H1 (cell line): ENCODE measurements around the gene ZNF446. TPM values are rescaled to one million over a fixed set of nuclear protein-coding genes. Genes with fewer than 3 reads are reported as not detected.

Source experiments
- CTCF ChIA-PET: fragments of 300-600 bp; sonication (Branson Sonifier 250); formaldehyde crosslinking; loops from one replicate; lab custom pipeline; 2021; ENCODE audit not compliant: partially characterized antibody; lab: Charles Lee
- POLR2A ChIA-PET: fragments of 300-600 bp; sonication (Branson Sonifier 250); formaldehyde crosslinking; loops from one replicate; lab custom pipeline; 2021; ENCODE audit warnings: inconsistent platforms; ENCODE audit not compliant: partially characterized antibody; lab: Charles Lee
- DNase-seq, 2 experiments: peaks; one replicate each; pipeline versions ENCODE4 v3.0.0 to v3.0.0-alpha.2; 2010 to 2022; ENCODE audit warnings: low spot score in 2 of 2, low read depth in 1 of 2, mixed read lengths in 1 of 2
- FAIRE-seq: peaks from 2 replicates; lab custom pipeline; 2011; peaks lifted over from hg19 to GRCh38; lab: Jason Lieb, UNC
- H2AFZ ChIP-seq: 2 replicates; pipeline ENCODE4 v1.8.1; 2012; ENCODE audit warnings: low read length, inconsistent platforms
- H2AK5ac ChIP-seq: 2 replicates; pipeline ENCODE4 v1.6.1; 2013; ENCODE audit warnings: low read depth, low read length
- H2BK120ac ChIP-seq: replicated peaks from 2 replicates; pipeline ENCODE3; 2013; ENCODE audit warnings: low read depth, low read length, inconsistent platforms
- H2BK12ac ChIP-seq: 2 replicates; pipeline ENCODE4 v1.6.1; 2013; ENCODE audit warnings: low read depth, low read length
- H2BK15ac ChIP-seq: 2 replicates; pipeline ENCODE4 v1.6.1; 2013; ENCODE audit warnings: low read length
- H2BK20ac ChIP-seq: 2 replicates; pipeline ENCODE4 v1.6.1; 2013; ENCODE audit warnings: low read length
- H2BK5ac ChIP-seq: 2 replicates; pipeline ENCODE4 v1.6.1; 2013; ENCODE audit warnings: low read depth, low read length
- H3K14ac ChIP-seq: 2 replicates; pipeline ENCODE4 v1.6.1; 2013; ENCODE audit warnings: inconsistent platforms; ENCODE audit not compliant: insufficient read length
- H3K18ac ChIP-seq: 2 replicates; pipeline ENCODE4 v1.6.1; 2013; ENCODE audit warnings: low read length; ENCODE audit errors: extremely low read depth
- H3K23ac ChIP-seq: 2 replicates; pipeline ENCODE4 v1.6.1; 2013; ENCODE audit warnings: inconsistent platforms; ENCODE audit not compliant: insufficient read length
- H3K23me2 ChIP-seq: 2 replicates; pipeline ENCODE4 v1.6.1; 2013; ENCODE audit warnings: low read depth, low read length
- H3K27ac ChIP-seq: 2 replicates; pipeline ENCODE4 v1.6.1; 2011; ENCODE audit warnings: low read depth, low read length, inconsistent platforms
- H3K27me3 ChIP-seq, 4 experiments: replicated peaks in 1 of 4; 1 replicate in 1 of 4; 2 replicates in 3 of 4; pipeline versions ENCODE4 v1.6.1 to v1.8.1; 2011 to 2013; ENCODE audit warnings: low read length in 3 of 4, mild to moderate bottlenecking in 3 of 4, inconsistent platforms in 2 of 4, mixed read lengths in 2 of 4, moderate library complexity in 1 of 4; ENCODE audit not compliant: control insufficient read depth in 3 of 4, insufficient read depth in 3 of 4; ENCODE audit errors: extremely low read depth in 1 of 4
- H3K36me3 ChIP-seq, 4 experiments: 2 replicates each; pipeline versions ENCODE4 v1.6.1 to v1.8.1; 2011 to 2013; ENCODE audit warnings: mild to moderate bottlenecking in 4 of 4, low read length in 3 of 4, moderate library complexity in 2 of 4, control low read depth in 1 of 4, inconsistent platforms in 1 of 4; ENCODE audit not compliant: insufficient read depth in 4 of 4, control insufficient read depth in 2 of 4
- H3K4ac ChIP-seq: replicated peaks from 2 replicates; pipeline ENCODE3; 2013; ENCODE audit warnings: low read length, low read depth, mixed read lengths, inconsistent platforms; ENCODE audit not compliant: insufficient read length
- H3K4me1 ChIP-seq, 4 experiments: replicated peaks in 1 of 4; 1 replicate in 1 of 4; 2 replicates in 3 of 4; pipeline versions ENCODE4 v1.6.1 to v1.8.1; 2011 to 2013; ENCODE audit warnings: low read length in 3 of 4, inconsistent platforms in 2 of 4, mixed read lengths in 1 of 4; ENCODE audit not compliant: insufficient read depth in 4 of 4, control insufficient read depth in 3 of 4
- H3K4me2 ChIP-seq, 2 experiments: 2 replicates each; pipeline versions ENCODE4 v1.6.1 to v1.8.1; 2011 to 2013; ENCODE audit warnings: low read depth in 2 of 2, low read length in 2 of 2, control low read depth in 1 of 2, inconsistent platforms in 1 of 2, mild to moderate bottlenecking in 1 of 2; ENCODE audit not compliant: insufficient read depth in 1 of 2
- H3K4me3 ChIP-seq, 4 experiments: fragments of 200-600, 300-600 bp in 1 of 4; sonication (generic), shearing (Covaris generic), sonication (Bioruptor Twin) in 1 of 4; 2 replicates each; pipeline versions ENCODE4 v1.5.1 to v1.8.1; 2011 to 2016; ENCODE audit warnings: low read length in 4 of 4, low read depth in 3 of 4, control low read depth in 2 of 4, inconsistent platforms in 2 of 4, mild to moderate bottlenecking in 2 of 4, mixed read lengths in 1 of 4, moderate library complexity in 1 of 4; ENCODE audit not compliant: insufficient read depth in 2 of 4; ENCODE audit errors: extremely low read depth in 1 of 4
- H3K56ac ChIP-seq: replicated peaks from 2 replicates; pipeline ENCODE3; 2013; ENCODE audit warnings: low read depth, mild to moderate bottlenecking, mixed read lengths, low read length, inconsistent platforms; ENCODE audit not compliant: insufficient read length
- H3K79me1 ChIP-seq: 2 replicates; pipeline ENCODE4 v1.6.1; 2013; ENCODE audit warnings: low read depth, low read length, control low read depth
- H3K79me2 ChIP-seq, 2 experiments: 2 replicates each; pipeline versions ENCODE4 v1.6.1 to v1.8.1; 2012 to 2013; ENCODE audit warnings: low read length in 2 of 2, mild to moderate bottlenecking in 2 of 2, inconsistent platforms in 1 of 2; ENCODE audit not compliant: insufficient read depth in 2 of 2, control insufficient read depth in 1 of 2
- H3K9ac ChIP-seq, 4 experiments: replicated peaks in 1 of 4; 1 replicate in 1 of 4; 2 replicates in 3 of 4; pipeline versions ENCODE4 v1.6.1 to v1.8.1; 2011 to 2013; ENCODE audit warnings: low read depth in 3 of 4, low read length in 3 of 4, control low read depth in 2 of 4, mild to moderate bottlenecking in 2 of 4, moderate library complexity in 2 of 4, inconsistent platforms in 1 of 4; ENCODE audit errors: extremely low read depth in 1 of 4
- H3K9me3 ChIP-seq, 2 experiments: 2 replicates each; pipeline versions ENCODE4 v1.6.1 to v1.8.1; 2012 to 2013; ENCODE audit warnings: mild to moderate bottlenecking in 2 of 2, moderate library complexity in 2 of 2, control low read depth in 1 of 2, inconsistent platforms in 1 of 2, low read depth in 1 of 2, low read length in 1 of 2, mixed read lengths in 1 of 2; ENCODE audit not compliant: insufficient read depth in 2 of 2
- H4K20me1 ChIP-seq, 2 experiments: replicated peaks in 1 of 2; 2 replicates each; pipeline versions ENCODE3 to v1.8.1; 2011 to 2013; ENCODE audit warnings: inconsistent platforms in 2 of 2, low read length in 2 of 2, mild to moderate bottlenecking in 1 of 2; ENCODE audit not compliant: insufficient read depth in 2 of 2, control insufficient read depth in 1 of 2
- H4K5ac ChIP-seq: 2 replicates; pipeline ENCODE4 v1.6.1; 2013; ENCODE audit warnings: low read length, low read depth, mixed read lengths, inconsistent platforms; ENCODE audit not compliant: insufficient read length
- H4K8ac ChIP-seq: 2 replicates; pipeline ENCODE4 v1.8.0; 2013; ENCODE audit warnings: mild to moderate bottlenecking, moderate library complexity, low read length, inconsistent platforms; ENCODE audit not compliant: insufficient read depth; ENCODE audit errors: extremely low read depth
- H4K91ac ChIP-seq: replicated peaks from 2 replicates; pipeline ENCODE3; 2013; ENCODE audit warnings: low read length, mixed read lengths, inconsistent platforms; ENCODE audit not compliant: insufficient read length
- CBX8 ChIP-seq: fragments of 300-800, 300-1000 bp; sonication (generic); IDR thresholded peaks from 2 replicates; pipeline ENCODE4 v1.7.1; 2016; ENCODE audit warnings: low read depth, low read length, borderline replicate concordance
- CHD1 ChIP-seq: IDR thresholded peaks from 2 replicates; pipeline ENCODE4 v1.6.1; 2012; ENCODE audit warnings: low read depth, low read length, improper control_type of control experiment
- EGR1 ChIP-seq: IDR thresholded peaks from 2 replicates; pipeline ENCODE4 v1.6.1; 2011; ENCODE audit warnings: low read depth, low read length, borderline replicate concordance
- HDAC6 ChIP-seq: IDR thresholded peaks from one replicate; pipeline ENCODE4 v1.7.1; 2012; ENCODE audit warnings: low read depth, mild to moderate bottlenecking, inconsistent platforms, low read length, moderate library complexity
- KDM5A ChIP-seq: fragments of 200-600 bp; IDR thresholded peaks from 2 replicates; pipeline ENCODE4 v1.7.1; 2012; ENCODE audit warnings: mild to moderate bottlenecking, low read length, inconsistent platforms, mixed read lengths
- NRF1 ChIP-seq: IDR thresholded peaks from 2 replicates; pipeline ENCODE4 v1.6.1; 2011; ENCODE audit warnings: mild to moderate bottlenecking, low read depth, low read length, improper control_type of control experiment
- POU5F1 ChIP-seq: IDR thresholded peaks from 2 replicates; pipeline ENCODE4 v1.6.1; 2011; ENCODE audit warnings: low read depth, mild to moderate bottlenecking, low read length, moderate library complexity
- RFX5 ChIP-seq: IDR thresholded peaks from 2 replicates; pipeline ENCODE4 v1.6.1; 2011; ENCODE audit warnings: low read depth, low read length, improper control_type of control experiment, borderline replicate concordance
- YY1 ChIP-seq: IDR thresholded peaks from 2 replicates; pipeline ENCODE4 v1.6.1; 2011; ENCODE audit warnings: low read depth, mild to moderate bottlenecking, low read length
- WGBS, 2 experiments: shearing (Covaris generic) in 1 of 2; methylation state at CpG; one replicate each; pipeline versions ENCODE4 v1.1.6 to v1.1.7; 2013 to 2015; ENCODE audit warnings: low lambda C conversion rate in 2 of 2, mixed read lengths in 2 of 2, inconsistent platforms in 1 of 2, low coverage in 1 of 2, missing lambda C conversion rate in 1 of 2; ENCODE audit not compliant: insufficient replicate concordance in 2 of 2, insufficient coverage in 1 of 2, insufficient read length in 1 of 2; ENCODE audit errors: extremely low coverage in 1 of 2, missing lambda C conversion rate in 1 of 2; 5-methylcytosine and 5-hydroxymethylcytosine counted together
- polyA plus RNA-seq, 7 experiments: library from polyadenylated mRNA; depleted of rRNA in 3 of 7; stranded (reverse) in 5 of 7; unstranded in 2 of 7; fragments of >200 nt in 5 of 7; fragments of 200-250 nt in 2 of 7; gene quantifications; 1 replicate in 5 of 7; 2 replicates in 1 of 7; 4 replicates in 1 of 7; pipeline versions ENCODE4 v1.2.1 to v1.2.3, GENCODE V29; 2011 to 2013; ENCODE audit warnings: missing spikeins in 2 of 7, mixed read lengths in 2 of 7
- total RNA-seq: library from RNA; stranded (reverse); fragmentation: NEBNext Ultra II Directional; extraction: Animal tissue kit (Norgen Biotek cat#: 25700); gene quantifications from 2 replicates; pipeline ENCODE4 v1.2.1, GENCODE V29; 2021
- TF ChIP-seq, protein P1 (sequence below): IDR thresholded peaks from 2 replicates; pipeline ENCODE4 v1.6.1; 2011; ENCODE audit warnings: low read length, improper control_type of control experiment

Gene ZNF446
- total and polyA plus RNA-seq, 2 of the 8 experiments (the other 6 are each of a cell fraction or from before 2014, with no cell fraction given): 4.1 to 5.5 TPM

- no peak overlapping the region for H2BK15ac ChIP-seq
- no peak overlapping the region for H4K91ac ChIP-seq
- DNase-seq (no peak), FAIRE-seq (no peak)
- no peak overlapping the region for H2AFZ ChIP-seq
- peaks cover 0 to 3% (median 0%) of the 10 kb centered on the region in 4 experiments; a peak in 2 of 7 replicates for H3K27me3 ChIP-seq
- CTCF ChIA-PET: interaction anchor here (1.6 to 3.2 kb wide), 2 partner anchors 11 to 38 kb away, joined by 3 to 8 read pairs; partner anchors contain the start of gene ZBTB45
- no peaks in the 10 kb centered on the region for H3K79me2 ChIP-seq
- no peak overlapping the region for H3K9ac ChIP-seq
- no peaks in the 10 kb centered on the region for H4K20me1 ChIP-seq
- H4K8ac ChIP-seq: no peak overlapping the region
- no peak overlapping the region for H3K4ac ChIP-seq
- POLR2A ChIA-PET: interaction anchor here (1.0 to 2.3 kb wide), 3 partner anchors 16 to 152 kb away, joined by 3 to 6 read pairs (median 3); partner anchors contain the start of gene ZBTB45
- H3K23ac ChIP-seq: no peak overlapping the region
- H2BK120ac ChIP-seq: no peak overlapping the region
- H3K18ac ChIP-seq: no peak overlapping the region
- H3K36me3 ChIP-seq: peaks cover 0 to 2% (median 0%) of the 10 kb centered on the region in 4 experiments; a peak in 2 of 8 replicates
- peaks cover 7% of the 10 kb centered on the region for H3K23me2 ChIP-seq
- no peak overlapping the region for H3K14ac ChIP-seq
- H4K5ac ChIP-seq: no peak overlapping the region
- H3K27ac ChIP-seq: no peak overlapping the region
- no peak overlapping the region for H2BK5ac ChIP-seq
- H3K56ac ChIP-seq: no peak overlapping the region
- TF ChIP-seq KDM5A (no peak), HDAC6 (no peak), YY1 (no peak), RFX5 (no peak), POU5F1 (no peak), NRF1 (no peak), EGR1 (no peak), CBX8 (no peak), CHD1 (no peak)
- TF ChIP-seq, protein P1, sequence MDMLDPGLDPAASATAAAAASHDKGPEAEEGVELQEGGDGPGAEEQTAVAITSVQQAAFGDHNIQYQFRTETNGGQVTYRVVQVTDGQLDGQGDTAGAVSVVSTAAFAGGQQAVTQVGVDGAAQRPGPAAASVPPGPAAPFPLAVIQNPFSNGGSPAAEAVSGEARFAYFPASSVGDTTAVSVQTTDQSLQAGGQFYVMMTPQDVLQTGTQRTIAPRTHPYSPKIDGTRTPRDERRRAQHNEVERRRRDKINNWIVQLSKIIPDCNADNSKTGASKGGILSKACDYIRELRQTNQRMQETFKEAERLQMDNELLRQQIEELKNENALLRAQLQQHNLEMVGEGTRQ: no peak
- no peak overlapping the region for H2BK12ac ChIP-seq
- H2BK20ac ChIP-seq: no peak overlapping the region
- peaks cover 0 to 5% (median 2%) of the 10 kb centered on the region in 4 experiments; a peak in 6 of 7 replicates for H3K4me1 ChIP-seq
- H2AK5ac ChIP-seq: peak overlapping the region; percentile 13; the same call in 1 of the 2 replicates
- H3K9me3 ChIP-seq: no peaks in the 10 kb centered on the region
- no peaks in the 10 kb centered on the region for H3K79me1 ChIP-seq
- 79% methylated on average over 2 of the region's 2 CpGs; no CpG with 5 or more reads in 1 of the 2 experiments for WGBS, 2 experiments
- H3K4me3 ChIP-seq: no peak overlapping the region
- H3K4me2 ChIP-seq: no peak overlapping the region
These were observed 4.7 kb downstream of the ZNF446 start for GRCh38 chr19:58480831-58481230.
